Measurements from ENCODE around the gene CPT2.

DNA sequence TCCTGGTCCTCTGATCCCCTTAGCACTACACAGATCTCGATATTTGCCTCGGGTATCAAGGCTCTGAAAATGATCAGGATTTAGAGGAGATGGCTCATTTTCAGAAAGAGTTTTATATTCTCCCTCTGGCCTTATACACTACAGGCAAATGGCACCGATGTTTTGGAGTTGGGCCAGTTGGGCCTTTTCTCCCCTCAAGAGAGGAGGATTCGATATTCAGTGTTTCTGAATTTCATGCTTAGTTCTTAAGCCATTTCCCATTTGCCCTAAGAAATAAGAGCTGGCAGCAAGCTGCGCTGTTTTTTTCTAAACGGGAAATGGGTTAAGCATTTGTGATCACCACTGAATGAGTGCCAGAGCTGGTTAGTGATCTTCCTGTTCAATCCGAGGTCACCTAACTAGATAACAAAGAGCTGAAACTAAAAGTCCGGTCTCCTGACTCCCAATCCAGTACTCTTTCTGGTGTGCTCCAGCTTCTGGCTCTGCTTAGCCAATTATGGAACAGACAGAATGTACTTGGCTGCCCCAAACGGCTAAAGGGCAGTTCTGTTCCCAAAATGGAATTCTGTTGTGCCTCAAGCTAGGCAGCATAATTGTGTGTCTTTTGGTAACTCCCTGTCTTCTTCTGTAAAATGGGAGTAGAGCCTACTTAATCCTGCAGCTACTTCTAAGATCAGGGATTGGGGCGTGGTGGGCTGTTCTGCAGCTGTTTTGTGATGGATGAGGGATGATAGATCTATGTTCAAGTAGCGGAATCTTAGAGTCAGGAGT, 1.2 kb upstream of the CPT2 start:
- TF ChIP-seq, protein P1, sequence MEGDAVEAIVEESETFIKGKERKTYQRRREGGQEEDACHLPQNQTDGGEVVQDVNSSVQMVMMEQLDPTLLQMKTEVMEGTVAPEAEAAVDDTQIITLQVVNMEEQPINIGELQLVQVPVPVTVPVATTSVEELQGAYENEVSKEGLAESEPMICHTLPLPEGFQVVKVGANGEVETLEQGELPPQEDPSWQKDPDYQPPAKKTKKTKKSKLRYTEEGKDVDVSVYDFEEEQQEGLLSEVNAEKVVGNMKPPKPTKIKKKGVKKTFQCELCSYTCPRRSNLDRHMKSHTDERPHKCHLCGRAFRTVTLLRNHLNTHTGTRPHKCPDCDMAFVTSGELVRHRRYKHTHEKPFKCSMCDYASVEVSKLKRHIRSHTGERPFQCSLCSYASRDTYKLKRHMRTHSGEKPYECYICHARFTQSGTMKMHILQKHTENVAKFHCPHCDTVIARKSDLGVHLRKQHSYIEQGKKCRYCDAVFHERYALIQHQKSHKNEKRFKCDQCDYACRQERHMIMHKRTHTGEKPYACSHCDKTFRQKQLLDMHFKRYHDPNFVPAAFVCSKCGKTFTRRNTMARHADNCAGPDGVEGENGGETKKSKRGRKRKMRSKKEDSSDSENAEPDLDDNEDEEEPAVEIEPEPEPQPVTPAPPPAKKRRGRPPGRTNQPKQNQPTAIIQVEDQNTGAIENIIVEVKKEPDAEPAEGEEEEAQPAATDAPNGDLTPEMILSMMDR (IDR thresholded peaks at IDR 0.05; ENCODE audit: low read length), result no peak
- TF ChIP-seq EZH2 (optimal IDR thresholded peaks at IDR 0.05; ENCODE audit: low read depth, low read length), result no peak

Data from MM.1S (cell line).